Aorta (tissue), 5 donors: ENCODE data around the gene PELI1. TPM values are rescaled to one million over a fixed set of nuclear protein-coding genes. Genes with fewer than 3 reads are reported as not detected.
A peak's percentile ranks its signal among the peaks of the same experiment; 100 is the strongest.

Source experiments
- ATAC-seq: fragments of 200-7000 bp; cut with Tn5 transposase; one replicate; pipeline ENCODE4 v1.9.1; 2022; ENCODE audit warnings: moderate library complexity; ENCODE audit not compliant: low FRiP score
- DNase-seq, 2 donors: peaks; one replicate each; pipeline ENCODE4 v3.0.0-alpha.2; 2020
- H3K27ac ChIP-seq, 2 donors: one replicate each; pipeline ENCODE4 v1.5.1; 2013; ENCODE audit warnings: low read length in 2 of 2, mild to moderate bottlenecking in 2 of 2, moderate library complexity in 2 of 2, control low read depth in 1 of 2, inconsistent platforms in 1 of 2, low read depth in 1 of 2
- H3K27me3 ChIP-seq, 2 donors: one replicate each; pipeline ENCODE4 v1.6.1; 2013; ENCODE audit warnings: control low read depth in 1 of 2, low read length in 1 of 2, mild to moderate bottlenecking in 1 of 2, moderate library complexity in 1 of 2; ENCODE audit not compliant: insufficient read depth in 2 of 2, control insufficient read depth in 1 of 2
- H3K36me3 ChIP-seq, 2 donors: one replicate each; pipeline ENCODE4 v1.6.1; 2013; ENCODE audit warnings: control low read depth in 1 of 2, low read length in 1 of 2, mild to moderate bottlenecking in 1 of 2; ENCODE audit not compliant: insufficient read depth in 2 of 2, control insufficient read depth in 1 of 2
- H3K4me1 ChIP-seq, 2 donors: one replicate each; pipeline ENCODE4 v1.6.1; 2013; ENCODE audit warnings: low read length in 2 of 2, control low read depth in 1 of 2, mild to moderate bottlenecking in 1 of 2, moderate library complexity in 1 of 2; ENCODE audit not compliant: insufficient read depth in 2 of 2, control insufficient read depth in 1 of 2
- H3K4me3 ChIP-seq, 2 donors: one replicate each; pipeline ENCODE4 v1.5.1; 2013; ENCODE audit warnings: low read length in 2 of 2, control low read depth in 1 of 2, mild to moderate bottlenecking in 1 of 2
- H3K9me3 ChIP-seq: one replicate; pipeline ENCODE4 v1.6.1; 2013; ENCODE audit warnings: mild to moderate bottlenecking, low read length; ENCODE audit not compliant: control insufficient read depth
- WGBS, 2 donors: extraction: QIAGEN DNeasy Blood & Tissue Kit; methylation state at CpG; one replicate each; pipeline ENCODE4 v1.1.7; 2013; 5-methylcytosine and 5-hydroxymethylcytosine counted together
- intact Hi-C, 2 donors: fragments of 100-400 bp; cut with DNase I; formaldehyde crosslinking; loops; one replicate each; pipeline versions ENCODE4 v1.14.2 to v1.15.0; 2022
- polyA plus RNA-seq, 2 donors: library from polyadenylated mRNA; stranded (reverse); fragments of 200-250 nt; gene quantifications; one replicate each; pipeline ENCODE4 v1.2.3, GENCODE V29; 2013
- total RNA-seq, 2 donors: library from RNA; stranded (reverse); fragmentation: NEBNext Ultra II Directional; extraction: Animal tissue kit (Norgen Biotek cat#: 25700); gene quantifications; one replicate each; pipeline ENCODE4 v1.2.1, GENCODE V29; 2021
- donor health status: healthy with polysubstance abuse.
- donor health status: Bipolar disorder and iron deficiency.
- donor health status: DM: no; HTN: no; CAD: no.
- donor health status: DM: no; HTN: no; CAD: no.
- donor health status: DM: yes; HTN: yes; CAD: no.

PELI1 gene
- total and polyA plus RNA-seq, 4 donors = 11.1 to 38.0 (median 23.9) TPM

DNA sequence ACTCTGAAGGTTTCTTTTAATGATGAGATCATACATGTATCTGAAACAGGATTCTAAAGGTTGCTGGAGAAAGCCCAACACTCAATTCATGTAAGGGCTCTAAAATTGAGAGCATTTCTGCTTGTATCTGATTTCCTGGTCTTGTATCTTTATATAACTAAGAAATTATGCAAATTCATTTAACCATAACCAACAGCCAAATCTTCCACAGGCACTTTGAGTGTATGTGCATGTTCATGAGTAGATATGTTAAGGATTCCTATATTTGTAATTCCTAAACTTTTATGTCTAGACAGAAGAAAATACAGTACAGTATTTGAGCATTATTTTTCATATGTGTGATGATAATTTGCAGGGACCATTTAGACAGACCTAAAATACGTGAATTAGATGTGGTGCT lies 20.4 kb upstream of the PELI1 start:
- H3K4me1 ChIP-seq = no peaks in the 10 kb centered on the region
- no peaks in the 10 kb centered on the region for H3K27me3 ChIP-seq
- H3K4me3 ChIP-seq = no peak overlapping the region
- WGBS, 2 donors = 96 to 100% methylated on average over 1 of the region's 1 CpG
- no peaks in the 10 kb centered on the region for H3K36me3 ChIP-seq
- H3K9me3 ChIP-seq = no peaks in the 10 kb centered on the region
- ATAC-seq (no peak), DNase-seq (no peak)
- no peak overlapping the region for H3K27ac ChIP-seq
- intact Hi-C loops = no loop called here

DNA sequence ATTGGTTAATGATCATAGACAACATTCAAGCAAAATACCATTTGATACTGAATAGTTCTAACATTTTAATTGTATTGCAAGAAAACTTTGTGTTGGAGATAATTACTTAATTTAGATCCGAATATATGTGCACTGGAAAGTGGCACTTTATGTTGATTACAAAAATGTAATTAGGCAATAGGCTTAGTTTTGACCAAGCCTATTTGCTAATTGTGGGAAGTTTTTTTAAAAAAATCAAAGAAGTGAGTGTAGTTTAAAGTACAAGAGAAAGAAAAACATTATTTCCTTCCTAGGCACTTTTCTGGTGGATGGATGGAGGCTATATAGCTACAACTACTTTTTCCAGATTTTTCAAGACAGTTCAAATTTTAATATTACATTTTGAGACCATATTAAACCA lies 18.3 kb upstream of the PELI1 start:
- Histone ChIP-seq H3K4me3 (no peak overlapping the region), H3K27me3 (no peaks in the 10 kb centered on the region), H3K27ac (no peak overlapping the region), H3K9me3 (no peaks in the 10 kb centered on the region), H3K4me1 (no peaks in the 10 kb centered on the region), H3K36me3 (no peaks in the 10 kb centered on the region)
- DNase-seq (no peak), ATAC-seq (no peak)
- intact Hi-C loops = no loop called here
- WGBS, 2 donors = 93 to 94% methylated on average over 1 of the region's 1 CpG

- no peaks in the 10 kb centered on the region for H3K36me3 ChIP-seq
- no peak overlapping the region for H3K4me3 ChIP-seq
- intact Hi-C loops = no loop called here
- no peak overlapping the region for H3K27ac ChIP-seq
- H3K4me1 ChIP-seq = peaks cover 0 to under 1% of the 10 kb centered on the region in 2 donors
- ATAC-seq = no peak
- no peaks in the 10 kb centered on the region for H3K27me3 ChIP-seq
- DNase-seq = no peak
- no peaks in the 10 kb centered on the region for H3K9me3 ChIP-seq
Observed at GRCh38 chr2:64157792-64158191, 13.6 kb upstream of the PELI1 start.

- WGBS, 2 donors = 90 to 94% methylated on average over 4 of the region's 4 CpGs
- intact Hi-C loops = no loop called here
- Histone ChIP-seq H3K36me3 (no peaks in the 10 kb centered on the region), H3K4me1 (peaks cover 0 to 3% of the 10 kb centered on the region in 2 donors), H3K9me3 (no peaks in the 10 kb centered on the region), H3K27ac (no peak overlapping the region), H3K4me3 (no peak overlapping the region), H3K27me3 (no peaks in the 10 kb centered on the region)
- no peak for DNase-seq
- no peak for ATAC-seq
Observed at GRCh38 chr2:64153811-64154210, 9.6 kb upstream of the PELI1 start.

GRCh38 chr2:64151476-64151875 lies 7.3 kb upstream of the PELI1 start:
- Histone ChIP-seq H3K4me3 (no peak overlapping the region), H3K36me3 (no peaks in the 10 kb centered on the region), H3K4me1 (peaks cover 0 to 3% of the 10 kb centered on the region in 2 donors), H3K27ac (no peak overlapping the region), H3K9me3 (no peaks in the 10 kb centered on the region), H3K27me3 (no peaks in the 10 kb centered on the region)
- WGBS, 2 donors = 21 to 40% methylated on average over 1 of the region's 1 CpG
- ATAC-seq (no peak), DNase-seq (no peak)
- intact Hi-C loops = no loop called here

- WGBS, 2 donors = 61 to 67% methylated on average over 1 of the region's 1 CpG
- no peak for ATAC-seq
- intact Hi-C loops = loop anchor here in 1 of 2 donors (2.0 kb wide), 1 partner anchor 181 kb away; no protein-coding TSS in a partner anchor
Observed at GRCh38 chr2:64145714-64146113, 1.5 kb upstream of the PELI1 start.

DNA sequence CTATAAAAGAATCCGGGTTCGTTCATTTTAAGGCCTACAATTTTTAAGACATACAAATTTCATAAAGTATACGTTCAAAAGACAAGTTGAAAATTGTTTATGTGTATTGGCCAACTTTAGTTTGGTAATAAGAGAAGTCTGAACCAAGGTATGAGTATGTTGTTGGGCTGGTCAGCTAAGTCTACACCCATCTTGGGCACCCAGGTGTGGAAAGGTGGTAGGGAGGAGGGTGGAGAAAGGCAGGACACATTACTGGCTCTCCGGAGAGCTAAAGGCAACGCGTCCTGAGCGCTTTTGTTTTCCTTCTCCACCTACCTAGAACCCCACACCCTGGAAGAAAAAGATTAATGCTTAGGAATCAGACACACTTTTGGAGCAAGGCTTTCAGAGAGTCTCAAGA lies 899 bp upstream of the PELI1 start:
- ATAC-seq (no peak), DNase-seq (no peak)
- Histone ChIP-seq H3K9me3 (no peaks in the 10 kb centered on the region), H3K27ac (no peak overlapping the region), H3K27me3 (no peaks in the 10 kb centered on the region), H3K4me3 (no peak overlapping the region), H3K4me1 (no peaks in the 10 kb centered on the region), H3K36me3 (no peaks in the 10 kb centered on the region)
- 93% methylated on average over 7 of the region's 7 CpGs for WGBS, 2 donors
- intact Hi-C loops = no loop called here

More at GRCh38 chr2:64145714-64146113, 1.5 kb upstream of the PELI1 start:
- H3K4me3 ChIP-seq = no peak overlapping the region
- no peaks in the 10 kb centered on the region for H3K36me3 ChIP-seq
- no peaks in the 10 kb centered on the region for H3K4me1 ChIP-seq
- H3K9me3 ChIP-seq = no peaks in the 10 kb centered on the region
- H3K27me3 ChIP-seq = no peaks in the 10 kb centered on the region
- no peak overlapping the region for H3K27ac ChIP-seq
- DNase-seq = no peak

DNA sequence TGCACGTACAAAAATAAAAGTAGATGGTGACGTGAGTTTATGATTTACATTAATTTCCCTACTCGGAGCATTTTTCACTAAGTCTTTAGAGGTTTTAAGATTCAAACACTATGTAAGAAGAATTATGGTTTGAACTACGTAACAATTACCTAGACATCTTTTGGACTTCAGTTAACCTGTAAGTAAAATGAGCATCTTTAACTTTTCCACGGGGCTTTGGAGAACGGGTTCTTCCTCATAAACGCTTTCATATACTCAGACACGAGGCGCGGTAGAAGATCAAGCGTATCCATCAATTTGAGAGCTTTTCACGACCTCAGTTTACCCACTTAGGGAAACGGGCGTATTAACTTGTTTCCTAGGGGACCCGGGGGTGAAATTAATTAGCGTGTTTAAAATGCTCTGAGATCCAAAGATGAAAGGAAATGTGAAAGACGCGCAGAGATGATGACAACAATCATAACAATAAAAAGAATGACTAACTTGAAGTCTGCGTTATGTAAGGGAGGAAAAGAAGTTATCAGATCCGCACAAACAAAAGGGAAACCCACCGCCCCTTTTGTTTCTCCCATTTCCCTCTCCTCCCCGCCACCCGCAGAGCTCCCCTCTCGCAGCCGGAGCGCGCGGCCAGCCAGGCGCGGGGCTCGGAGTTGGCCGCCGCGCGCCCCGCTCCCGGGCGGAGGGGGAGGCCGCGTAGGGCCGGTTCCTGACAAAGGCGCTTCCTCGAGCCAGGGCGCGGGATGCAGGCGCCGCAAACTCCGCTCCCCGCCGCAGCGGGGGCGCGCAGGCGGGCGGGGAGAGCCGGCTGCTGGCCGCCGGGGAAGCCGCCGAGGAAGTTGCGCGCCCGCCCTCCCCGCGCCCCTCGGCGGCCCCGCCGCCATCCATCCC lies 807 bp downstream of the PELI1 start:
- 0% methylated on average over 46 to 69 of the region's 69 CpGs for WGBS, 2 donors
- intact Hi-C loops = loop anchor here in 1 of 2 donors (5.0 kb wide), 2 partner anchors 81 to 96 kb away; no protein-coding TSS in a partner anchor
- H3K4me3 ChIP-seq = peak overlapping the region; percentile 83 to 98
- no peaks in the 10 kb centered on the region for H3K9me3 ChIP-seq
- H3K27ac ChIP-seq = peak overlapping the region; percentile 95 to 99
- DNase-seq = peak in 1 of 2 donors; percentile 60
- H3K36me3 ChIP-seq = no peaks in the 10 kb centered on the region
- H3K4me1 ChIP-seq = no peaks in the 10 kb centered on the region
- H3K27me3 ChIP-seq = no peaks in the 10 kb centered on the region
- no peak for ATAC-seq

DNA sequence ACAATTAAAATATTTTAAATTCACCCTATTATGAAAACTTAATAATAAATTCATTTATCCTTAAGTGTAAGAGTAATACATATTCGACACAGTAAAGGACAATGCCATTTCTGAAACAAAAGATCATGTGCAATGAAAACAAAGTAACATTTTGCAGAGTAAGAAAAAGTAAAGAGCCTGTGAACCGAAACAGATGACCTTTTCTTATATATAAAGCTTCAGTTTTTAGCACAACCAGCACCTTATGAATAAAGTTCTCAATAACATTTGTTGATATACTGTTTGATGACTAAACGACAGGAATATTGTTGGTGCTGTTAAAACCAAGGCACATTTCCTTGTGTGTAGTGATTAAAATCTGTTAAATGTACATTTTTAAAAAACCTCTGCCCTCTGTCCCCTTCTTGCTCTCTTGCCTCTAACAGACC lies 1.5 kb downstream of the PELI1 start:
- no peaks in the 10 kb centered on the region for H3K27me3 ChIP-seq
- WGBS, 2 donors = 4 to 6% methylated on average over 3 of the region's 3 CpGs
- H3K4me3 ChIP-seq = peak overlapping the region; percentile 83 to 98
- H3K9me3 ChIP-seq = no peaks in the 10 kb centered on the region
- no peaks in the 10 kb centered on the region for H3K4me1 ChIP-seq
- no peaks in the 10 kb centered on the region for H3K36me3 ChIP-seq
- no peak overlapping the region for H3K27ac ChIP-seq
- ATAC-seq (no peak), DNase-seq (no peak)
- intact Hi-C loops = loop anchor here in 1 of 2 donors (5.0 kb wide), 2 partner anchors 80 to 95 kb away; no protein-coding TSS in a partner anchor
